Stimulated activated CD4-positive, alpha-beta T cell treated with anti-CD3 and anti-CD28 coated beads, Interleukin-12 subunit alpha, Interleukin-12 subunit beta, amount 100 ng/mL, for 4 hours (primary cell): ENCODE data around the gene NCCRP1.

Experiments
- DNase-seq: peaks from one replicate; pipeline ENCODE4 v3.0.0-alpha.2; 2020

NCCRP1 gene

GRCh38 chr19:39166571-39167391, 30.0 kb upstream of the NCCRP1 start:
- no peak for DNase-seq

GRCh38 chr19:39167461-39168257, 29.1 kb upstream of the NCCRP1 start:
- no peak for DNase-seq

GRCh38 chr19:39168258-39169142, 28.3 kb upstream of the NCCRP1 start:
- DNase-seq: no peak

GRCh38 chr19:39169143-39169810, 27.5 kb upstream of the NCCRP1 start:
- DNase-seq: no peak

GRCh38 chr19:39170386-39171231, 26.2 kb upstream of the NCCRP1 start:
- DNase-seq: no peak

DNA sequence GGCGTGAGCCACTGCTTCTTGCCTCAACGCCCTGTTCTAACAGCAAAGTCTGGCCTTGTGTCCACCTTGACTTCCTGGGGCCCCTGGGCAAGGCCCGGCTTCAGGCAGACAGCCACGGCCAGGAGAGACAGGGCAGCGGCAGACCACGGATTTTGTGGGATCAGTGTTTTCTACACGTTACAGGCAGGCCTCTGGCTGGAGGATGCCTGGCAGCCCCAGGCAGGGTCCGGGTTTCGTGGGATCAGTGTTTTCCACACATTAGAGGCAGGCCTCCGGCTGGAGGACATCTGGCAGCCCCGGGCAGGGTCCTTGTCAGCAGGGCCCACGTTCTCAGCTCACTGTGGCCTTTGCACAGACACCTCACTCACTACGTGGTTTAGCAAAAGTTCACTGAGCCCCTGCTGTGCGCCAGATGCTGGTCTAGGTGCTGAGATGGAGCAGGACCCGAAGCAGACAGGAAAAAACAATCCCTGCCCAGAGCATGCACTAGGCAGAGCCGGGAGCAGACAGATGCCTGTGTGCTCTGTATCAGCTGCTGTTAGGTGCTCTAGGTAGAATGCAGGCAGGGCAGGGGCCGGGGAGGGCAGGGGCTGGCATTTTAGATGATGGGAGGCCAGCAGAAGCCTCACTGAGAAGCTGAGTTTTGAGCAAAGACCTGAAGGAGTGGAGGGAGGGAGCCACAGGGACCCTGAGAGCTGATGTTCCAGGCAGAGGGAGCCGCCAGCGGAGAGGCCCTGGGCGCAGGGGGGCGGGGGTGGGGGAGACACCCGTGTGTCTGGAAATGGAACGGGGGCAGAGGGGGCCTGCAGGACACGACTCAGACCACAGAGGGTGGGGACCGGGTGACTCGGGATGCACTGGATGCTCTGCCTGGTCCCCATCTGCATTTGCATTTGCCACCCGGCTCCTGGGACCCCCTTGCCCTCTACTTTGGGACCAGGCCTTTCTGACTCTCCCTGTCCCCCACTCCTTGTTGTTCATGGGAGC, 25.0 kb upstream of the NCCRP1 start:
- DNase-seq: no peak

GRCh38 chr19:39172700-39173501, 23.9 kb upstream of the NCCRP1 start:
- no peak for DNase-seq

- DNase-seq: no peak
Observed at GRCh38 chr19:39173502-39173991, 23.2 kb upstream of the NCCRP1 start.

GRCh38 chr19:39174142-39174541, 22.6 kb upstream of the NCCRP1 start:
- DNase-seq: no peak

DNA sequence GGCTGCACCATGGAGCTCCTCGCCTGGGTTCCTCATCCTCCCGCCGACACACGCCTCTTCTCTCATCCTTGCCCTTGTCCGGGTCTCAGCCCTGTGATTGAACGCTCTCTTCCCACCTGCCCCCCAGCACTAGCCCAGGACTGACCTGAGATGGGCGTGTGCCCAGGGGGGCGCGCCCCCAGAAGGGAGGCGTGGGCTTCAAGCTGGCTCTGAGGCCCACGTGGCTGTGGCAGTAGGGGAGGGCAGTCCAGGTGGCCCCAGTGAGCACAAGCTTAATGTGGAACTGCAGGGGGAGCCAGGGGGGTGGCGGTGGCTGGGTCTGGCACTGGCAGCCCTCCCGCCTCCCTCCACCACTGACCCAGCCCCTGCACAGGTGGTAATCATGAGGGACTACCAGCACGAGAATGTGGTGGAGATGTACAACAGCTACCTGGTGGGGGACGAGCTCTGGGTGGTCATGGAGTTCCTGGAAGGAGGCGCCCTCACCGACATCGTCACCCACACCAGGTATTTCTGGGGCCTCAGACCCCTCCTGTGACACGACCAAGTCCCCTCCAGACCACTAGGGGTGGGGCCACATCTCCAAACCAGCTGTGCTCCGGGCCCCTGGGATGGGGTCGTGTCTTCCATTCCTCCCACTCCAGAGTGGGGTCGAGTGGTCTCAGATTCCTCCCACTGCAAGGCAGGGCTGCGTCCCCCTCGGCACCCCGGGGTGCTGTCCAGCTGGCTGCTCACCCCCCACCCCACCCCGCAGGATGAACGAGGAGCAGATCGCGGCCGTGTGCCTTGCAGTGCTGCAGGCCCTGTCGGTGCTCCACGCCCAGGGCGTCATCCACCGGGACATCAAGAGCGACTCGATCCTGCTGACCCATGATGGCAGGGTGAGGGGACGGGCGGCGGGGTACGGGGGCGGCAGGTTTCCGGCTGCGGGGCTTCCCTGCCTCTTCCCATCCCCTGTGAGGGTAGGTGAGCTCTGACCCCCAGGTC, 21.9 kb upstream of the NCCRP1 start:
- DNase-seq: no peak

GRCh38 chr19:39175564-39175963, 21.2 kb upstream of the NCCRP1 start:
- DNase-seq: no peak

GRCh38 chr19:39177110-39177699, 19.6 kb upstream of the NCCRP1 start:
- no peak for DNase-seq

DNA sequence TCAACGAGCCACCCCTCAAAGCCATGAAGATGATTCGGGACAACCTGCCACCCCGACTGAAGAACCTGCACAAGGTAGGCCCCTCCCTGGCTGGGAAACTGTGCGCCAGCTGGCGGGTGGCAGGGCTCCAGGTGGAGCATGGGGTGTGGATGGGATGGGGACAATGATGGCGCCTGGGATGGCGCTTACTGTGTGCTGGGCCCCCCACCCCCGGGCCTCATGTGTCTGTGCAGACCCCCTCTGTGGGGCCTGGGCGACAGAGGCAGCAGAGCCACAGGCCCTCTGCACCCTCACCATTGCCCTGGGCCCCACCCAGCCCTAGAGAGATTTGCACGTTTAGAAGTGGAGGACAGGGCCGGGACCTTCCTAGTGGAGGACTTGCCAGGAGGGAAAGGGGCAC, 19.0 kb upstream of the NCCRP1 start:
- DNase-seq: no peak

GRCh38 chr19:39178296-39179006, 18.3 kb upstream of the NCCRP1 start:
- DNase-seq: no peak

DNA sequence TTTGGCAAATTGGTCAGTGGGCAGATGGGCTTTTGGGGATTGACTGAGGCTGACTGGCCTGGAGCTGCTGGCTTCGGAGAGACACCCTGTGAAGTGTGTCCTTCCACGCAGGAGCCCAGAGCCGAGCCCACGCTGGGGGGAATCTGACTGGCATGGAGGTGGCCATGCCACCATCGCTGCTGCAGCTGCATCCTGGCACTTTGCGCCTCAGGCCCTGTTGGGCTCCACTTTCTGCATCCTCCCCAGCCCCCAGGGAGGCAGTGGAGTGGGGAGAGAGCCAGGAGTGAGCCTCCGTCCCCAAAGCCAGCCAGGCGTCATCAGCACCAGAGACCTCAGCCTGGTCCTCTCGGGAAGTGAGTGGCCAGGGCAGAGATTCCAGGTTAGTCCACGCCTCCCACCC, 17.0 kb upstream of the NCCRP1 start:
- no peak for DNase-seq

- no peak for DNase-seq
Observed at GRCh38 chr19:39180749-39181148, 16.0 kb upstream of the NCCRP1 start.
